ENCODE results near the gene HCRT.

GRCh38 chr17:42179911-42180410 lies 5.3 kb downstream of the HCRT start:
- TF ChIP-seq EP300 (conservative IDR thresholded peaks at IDR 0.05; ENCODE audit: poor library complexity, severe bottlenecking) (no peak), EZH2 (IDR thresholded peaks at IDR 0.05; ENCODE audit: borderline replicate concordance, insufficient read depth, low read length, poor library complexity, severe bottlenecking) (no peak), CTCF (IDR thresholded peaks at IDR 0.05; ENCODE audit: poor library complexity, severe bottlenecking) (no peak), TAF1 (IDR thresholded peaks at IDR 0.05; ENCODE audit: low read depth) (no peak), RAD21 (conservative IDR thresholded peaks at IDR 0.05) (no peak), REST (IDR thresholded peaks at IDR 0.05; ENCODE audit: borderline replicate concordance) (peak; percentile 64), POLR2AphosphoS5 (IDR thresholded peaks at IDR 0.05) (no peak), MXI1 (conservative IDR thresholded peaks at IDR 0.05; ENCODE audit: poor library complexity, severe bottlenecking) (peak; percentile 38)

Data from neural cell (in vitro differentiated cells).